ACC112 (cell line): ENCODE measurements around the gene CDC42BPA.
"Not testable (repeated sequence)": the region's sequence is repeated elsewhere in the genome, so short reads cannot be mapped to it uniquely, and the experiment has no call there.

Experiments used
- H2AFZ ChIP-seq: fragments of 200-600 bp; sonication (generic); one replicate; pipeline ENCODE4 v1.6.0; 2017; ENCODE audit warnings: antibody characterized with exemption, low read length; ENCODE audit not compliant: unreplicated experiment
- H3K27ac ChIP-seq: fragments of 200-600 bp; sonication (generic); 2 replicates; pipeline ENCODE4 v1.5.1; 2014; ENCODE audit warnings: low read depth, mild to moderate bottlenecking, antibody characterized with exemption, low read length, moderate library complexity
- H3K27me3 ChIP-seq: fragments of 200-600 bp; sonication (generic); 2 replicates; pipeline ENCODE4 v1.6.1; 2014; ENCODE audit warnings: mild to moderate bottlenecking, antibody characterized with exemption, low read length, moderate library complexity, mixed read lengths; ENCODE audit not compliant: insufficient read depth
- H3K36me3 ChIP-seq: fragments of 200-600 bp; sonication (generic); 2 replicates; pipeline ENCODE4 v1.6.1; 2016; ENCODE audit warnings: mild to moderate bottlenecking, antibody characterized with exemption, low read length, moderate library complexity, mixed read lengths; ENCODE audit not compliant: insufficient read depth
- H3K4me1 ChIP-seq: fragments of 200-600 bp; sonication (generic); one replicate; pipeline ENCODE4 v1.6.1; 2016; ENCODE audit warnings: low read length, mixed read lengths; ENCODE audit not compliant: insufficient read depth, unreplicated experiment, control insufficient read depth
- H3K4me3 ChIP-seq: fragments of 200-600 bp; sonication (generic); 2 replicates; pipeline ENCODE4 v1.5.1; 2014; ENCODE audit warnings: mild to moderate bottlenecking, low read depth, low read length
- H3K79me2 ChIP-seq: fragments of 200-600 bp; sonication (generic); one replicate; pipeline ENCODE4 v1.6.0; 2016; ENCODE audit warnings: low read length; ENCODE audit not compliant: control insufficient read depth, unreplicated experiment, insufficient read depth

The CDC42BPA gene

GRCh38 chr1:227257964-227258363 is 60.3 kb downstream of the CDC42BPA start:
- Histone ChIP-seq H2AFZ (no peak overlapping the region), H3K27me3 (no peaks in the 10 kb centered on the region), H3K79me2 (peaks cover 46% of the 10 kb centered on the region), H3K4me1 (no peaks in the 10 kb centered on the region), H3K27ac (no peak overlapping the region), H3K4me3 (no peak overlapping the region), H3K36me3 (no peaks in the 10 kb centered on the region)

DNA sequence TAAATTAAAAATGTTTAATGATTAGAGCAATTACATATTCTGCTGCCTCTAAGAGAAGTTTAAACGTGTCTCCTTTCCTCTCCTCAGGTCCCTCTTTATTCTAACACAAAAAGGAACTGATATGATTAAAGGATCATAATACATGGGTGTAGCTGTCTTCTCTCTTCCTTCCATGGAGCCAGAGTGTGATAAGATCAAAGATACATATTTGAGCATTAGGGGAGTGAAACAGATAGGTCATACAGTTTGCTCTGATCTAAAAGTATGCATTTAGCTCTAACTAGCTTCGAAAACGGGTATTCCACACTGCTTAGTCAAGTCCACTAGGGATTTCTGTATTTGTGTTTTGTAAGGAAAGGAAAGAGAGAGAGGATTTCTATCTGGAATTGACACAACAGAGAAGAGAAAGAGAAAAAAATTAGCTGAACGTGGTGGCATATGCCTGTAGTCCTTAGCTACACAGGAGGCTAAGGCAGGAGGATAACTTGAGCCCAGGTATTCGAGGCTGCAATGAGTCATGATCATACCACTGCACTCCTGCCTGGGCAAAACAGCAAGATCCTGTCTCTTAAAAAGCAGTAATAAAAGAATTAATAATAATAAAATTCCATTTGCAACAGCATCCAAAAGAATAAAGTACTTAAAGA is 63.1 kb downstream of the CDC42BPA start:
- H2AFZ ChIP-seq = no peak overlapping the region
- H3K4me1 ChIP-seq = no peaks in the 10 kb centered on the region
- no peak overlapping the region for H3K27ac ChIP-seq
- no peaks in the 10 kb centered on the region for H3K36me3 ChIP-seq
- H3K27me3 ChIP-seq = no peaks in the 10 kb centered on the region
- peaks cover 33% of the 10 kb centered on the region for H3K79me2 ChIP-seq
- H3K4me3 ChIP-seq = no peak overlapping the region

- Histone ChIP-seq H3K4me1 (no peaks in the 10 kb centered on the region), H3K27ac (no peak overlapping the region), H2AFZ (no peak overlapping the region), H3K27me3 (no peaks in the 10 kb centered on the region), H3K79me2 (peaks cover 34% of the 10 kb centered on the region), H3K36me3 (no peaks in the 10 kb centered on the region; the same call in 1 of the 2 replicates), H3K4me3 (no peak overlapping the region)
Measured at GRCh38 chr1:227253065-227253464, 65.2 kb downstream of the CDC42BPA start.

DNA sequence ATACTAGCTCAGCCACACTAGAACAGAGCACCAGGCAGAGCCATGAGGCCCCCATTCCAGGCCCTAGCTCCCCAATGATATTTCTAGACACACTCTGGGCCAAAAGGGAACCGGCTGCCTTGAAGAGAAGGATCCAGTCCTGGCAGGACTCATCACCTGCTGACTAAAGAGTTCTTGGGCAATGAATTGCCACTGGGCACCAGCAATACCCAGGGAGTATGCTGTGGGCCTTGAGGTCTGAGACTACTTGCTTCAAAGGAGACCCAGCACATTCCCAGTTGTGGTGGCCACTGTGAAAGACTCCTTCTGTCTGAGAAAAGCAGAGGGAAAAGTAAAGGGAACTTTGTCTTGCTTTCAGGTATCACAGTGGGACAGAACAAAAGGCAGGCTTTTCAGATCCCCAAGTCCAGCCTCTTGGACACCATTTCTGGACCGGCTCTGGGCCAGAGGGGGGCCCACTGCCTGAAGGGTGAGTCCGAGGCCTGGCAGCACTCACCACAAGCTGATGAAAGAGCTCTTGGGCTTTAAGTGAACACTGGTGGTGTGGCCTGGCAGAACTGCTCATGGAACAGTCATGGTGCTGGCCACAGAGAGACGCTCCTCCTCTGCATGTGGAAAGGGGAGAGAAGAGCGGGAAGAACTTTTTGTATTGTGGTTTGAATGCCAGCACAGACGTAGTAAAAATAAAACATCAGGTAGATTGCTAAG is 72.5 kb downstream of the CDC42BPA start:
- Histone ChIP-seq H3K79me2 (peaks cover 33% of the 10 kb centered on the region), H3K4me3 (no peak overlapping the region), H3K36me3 (no peaks in the 10 kb centered on the region; the same call in 1 of the 2 replicates), H2AFZ (no peak overlapping the region), H3K27ac (no peak overlapping the region), H3K27me3 (no peaks in the 10 kb centered on the region), H3K4me1 (peaks cover 12% of the 10 kb centered on the region)

- H2AFZ ChIP-seq = no peak overlapping the region
- no peak overlapping the region for H3K27ac ChIP-seq
- no peak overlapping the region for H3K4me3 ChIP-seq
- H3K36me3 ChIP-seq = no peaks in the 10 kb centered on the region; the same call in 1 of the 2 replicates
- no peaks in the 10 kb centered on the region for H3K27me3 ChIP-seq
- H3K4me1 ChIP-seq = peaks cover 12% of the 10 kb centered on the region
- H3K79me2 ChIP-seq = peaks cover 34% of the 10 kb centered on the region
Measured at GRCh38 chr1:227244339-227245118, 73.8 kb downstream of the CDC42BPA start.

DNA sequence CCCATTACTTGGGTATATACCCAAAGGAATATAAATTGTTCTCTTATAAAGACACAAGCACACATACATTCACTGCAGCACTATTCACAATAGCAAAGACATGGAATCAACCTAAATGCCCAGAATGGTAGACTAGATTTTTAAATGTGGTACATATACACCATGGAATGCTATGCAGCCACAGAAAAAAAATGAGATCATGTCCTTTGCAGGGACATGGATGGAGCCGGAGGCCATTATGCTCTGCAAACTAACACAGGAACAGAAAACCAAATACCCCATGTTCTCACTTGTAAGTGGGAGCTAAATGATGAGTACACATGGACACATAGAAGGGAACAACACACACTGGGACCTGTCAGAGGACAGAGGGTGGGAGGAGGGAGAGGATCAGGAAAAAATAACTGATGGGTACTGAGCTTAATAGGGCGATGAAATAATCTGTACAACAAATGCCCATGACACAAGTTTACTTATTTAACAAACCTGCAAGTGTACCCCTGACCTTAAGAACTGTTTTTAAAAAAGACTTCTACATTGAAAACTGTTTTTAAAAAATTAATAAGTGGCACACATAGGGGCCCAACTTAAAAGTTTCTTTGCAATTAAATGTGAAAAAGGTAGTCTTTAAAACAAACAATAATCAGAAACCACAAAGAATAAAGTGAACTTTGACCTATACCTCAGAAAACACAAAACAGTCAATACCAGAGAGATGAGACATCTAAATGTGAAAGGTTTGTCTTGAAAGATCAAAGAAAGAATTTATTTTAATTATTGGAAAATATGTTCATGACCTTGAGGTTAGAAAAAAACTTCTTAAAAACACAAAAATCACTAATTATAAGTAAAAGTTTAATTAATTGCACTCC is 75.2 kb downstream of the CDC42BPA start:
- H3K4me1 ChIP-seq = peaks cover 12% of the 10 kb centered on the region
- H3K27ac ChIP-seq = no peak overlapping the region
- no peak overlapping the region for H3K4me3 ChIP-seq
- no peaks in the 10 kb centered on the region for H3K36me3 ChIP-seq
- H3K27me3 ChIP-seq = no peaks in the 10 kb centered on the region
- H3K79me2 ChIP-seq = peaks cover 41% of the 10 kb centered on the region
- H2AFZ ChIP-seq = no peak overlapping the region

- Histone ChIP-seq H3K79me2 (peaks cover 42% of the 10 kb centered on the region), H3K36me3 (no peaks in the 10 kb centered on the region), H3K27ac (no peak overlapping the region), H3K27me3 (no peaks in the 10 kb centered on the region), H3K4me1 (peaks cover 12% of the 10 kb centered on the region), H2AFZ (no peak overlapping the region), H3K4me3 (no peak overlapping the region)
Measured at GRCh38 chr1:227240983-227241382, 77.3 kb downstream of the CDC42BPA start.

GRCh38 chr1:227234998-227235405 is 83.3 kb downstream of the CDC42BPA start:
- Histone ChIP-seq H3K36me3 (no peaks in the 10 kb centered on the region), H2AFZ (no peak overlapping the region), H3K79me2 (peaks cover 28% of the 10 kb centered on the region), H3K27ac (no peak overlapping the region), H3K27me3 (no peaks in the 10 kb centered on the region), H3K4me1 (no peaks in the 10 kb centered on the region), H3K4me3 (no peak overlapping the region)

- Histone ChIP-seq H3K4me1 (peaks cover 19% of the 10 kb centered on the region), H3K79me2 (peaks cover 24% of the 10 kb centered on the region)
- H3K27ac ChIP-seq, H3K4me3 ChIP-seq, H3K36me3 ChIP-seq, H3K27me3 ChIP-seq, H2AFZ ChIP-seq: not testable (repeated sequence)
Measured at GRCh38 chr1:227231128-227231527, 87.2 kb downstream of the CDC42BPA start.

- Histone ChIP-seq H2AFZ (no peak overlapping the region), H3K4me3 (no peak overlapping the region), H3K27ac (no peak overlapping the region), H3K4me1 (peaks cover 34% of the 10 kb centered on the region), H3K27me3 (no peaks in the 10 kb centered on the region), H3K36me3 (no peaks in the 10 kb centered on the region), H3K79me2 (peaks cover 24% of the 10 kb centered on the region)
Measured at GRCh38 chr1:227228201-227228600, 90.1 kb downstream of the CDC42BPA start.
